Endometrium (tissue), 2 donors: ENCODE results near the gene ANKFN1.

Source experiments
- FAIRE-seq: peaks from 2 replicates; lab custom pipeline; 2012; peaks lifted over from hg19 to GRCh38; lab: Jason Lieb, UNC
- donor health status: control.
- donor health status: control.

The ANKFN1 gene

GRCh38 chr17:56148333-56148732, 4.9 kb upstream of the ANKFN1 start:
- FAIRE-seq = no peak

- no peak for FAIRE-seq
These were observed 3.8 kb upstream of the ANKFN1 start for GRCh38 chr17:56149266-56150036.

GRCh38 chr17:56150649-56151048, 2.6 kb upstream of the ANKFN1 start:
- FAIRE-seq = no peak

GRCh38 chr17:56157845-56158244, 4.6 kb downstream of the ANKFN1 start:
- FAIRE-seq = no peak

- no peak for FAIRE-seq
These were observed 5.1 kb downstream of the ANKFN1 start for GRCh38 chr17:56158344-56158743.

- FAIRE-seq = no peak
These were observed 5.9 kb downstream of the ANKFN1 start for GRCh38 chr17:56158915-56159825.

- FAIRE-seq = no peak
These were observed 6.6 kb downstream of the ANKFN1 start for GRCh38 chr17:56159826-56160380.

- no peak for FAIRE-seq
These were observed 7.1 kb downstream of the ANKFN1 start for GRCh38 chr17:56160422-56160821.

- FAIRE-seq = no peak
These were observed 11.9 kb downstream of the ANKFN1 start for GRCh38 chr17:56165072-56165641.

GRCh38 chr17:56167491-56167890, 14.2 kb downstream of the ANKFN1 start:
- FAIRE-seq = no peak

- no peak for FAIRE-seq
These were observed 16.3 kb downstream of the ANKFN1 start for GRCh38 chr17:56169621-56170020.

GRCh38 chr17:56171186-56171959, 18.1 kb downstream of the ANKFN1 start:
- no peak for FAIRE-seq

GRCh38 chr17:56172517-56172982, 19.3 kb downstream of the ANKFN1 start:
- FAIRE-seq = no peak

GRCh38 chr17:56173026-56173425, 19.8 kb downstream of the ANKFN1 start:
- FAIRE-seq = no peak

GRCh38 chr17:56173958-56174835, 20.9 kb downstream of the ANKFN1 start:
- FAIRE-seq = no peak

GRCh38 chr17:56175299-56175955, 22.2 kb downstream of the ANKFN1 start:
- FAIRE-seq = no peak

- FAIRE-seq = no peak
These were observed 22.8 kb downstream of the ANKFN1 start for GRCh38 chr17:56176091-56176490.

- FAIRE-seq = no peak
These were observed 24.1 kb downstream of the ANKFN1 start for GRCh38 chr17:56177361-56177760.

GRCh38 chr17:56178203-56178602, 24.9 kb downstream of the ANKFN1 start:
- no peak for FAIRE-seq

- no peak for FAIRE-seq
These were observed 28.8 kb downstream of the ANKFN1 start for GRCh38 chr17:56182081-56182480.
